Activated gamma-delta T cell (primary cell): ENCODE data around the gene BZW1.

Experiments
- DNase-seq: peaks from one replicate; lab custom pipeline; 2025; lab: John Stamatoyannopoulos, UW
- total RNA-seq, 2 donors: gene quantifications; one replicate each; lab custom pipeline; 2026; lab: John Stamatoyannopoulos, UW

Gene BZW1
- total RNA-seq: 242 to 249 reads per million in 2 donors

DNA sequence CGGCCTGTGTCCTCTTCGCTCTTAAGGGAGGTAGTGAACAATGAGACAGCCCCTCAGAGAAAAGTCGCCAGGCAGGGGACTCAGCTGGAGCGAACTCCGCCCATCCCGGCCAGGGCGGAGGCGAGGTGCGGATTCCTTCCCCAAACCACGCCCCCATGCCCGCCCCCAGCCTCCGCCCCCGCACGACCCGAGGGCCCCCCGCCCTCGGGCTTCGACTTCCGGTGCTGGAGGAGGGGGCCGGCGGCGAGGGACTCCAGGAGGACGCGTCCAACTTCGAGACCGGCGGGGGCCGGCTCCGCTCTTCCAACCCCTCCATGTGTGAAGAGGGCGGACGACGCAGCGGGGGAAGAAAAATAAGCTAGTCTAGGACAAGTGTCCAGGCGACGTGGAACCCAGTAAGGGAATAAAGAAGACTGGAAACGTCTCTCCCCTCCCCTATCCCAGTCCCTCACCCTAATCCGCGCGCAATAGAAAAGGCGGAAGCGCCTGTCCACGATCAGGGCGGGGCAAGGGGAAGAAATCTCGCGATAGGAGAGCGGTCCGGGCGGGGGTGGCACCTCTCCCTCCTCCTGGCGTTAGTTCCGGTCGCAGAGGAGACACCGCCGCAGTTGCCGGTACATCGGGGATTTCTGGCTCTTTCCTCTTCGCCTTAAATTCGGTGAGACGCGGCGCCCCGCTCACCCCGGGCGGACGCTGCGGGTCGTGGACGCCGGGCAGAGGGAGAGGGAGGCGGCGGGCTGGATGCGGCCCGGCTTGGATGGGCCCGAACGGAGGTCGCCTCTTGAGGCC lies at the start of gene BZW1:
Gene BZW1 (plus strand): TSS at position 578 of the 789 bp plus-strand sequence. CDS start 1,308 bp downstream, outside the sequence.
- peak; percentile 90 for DNase-seq

DNA sequence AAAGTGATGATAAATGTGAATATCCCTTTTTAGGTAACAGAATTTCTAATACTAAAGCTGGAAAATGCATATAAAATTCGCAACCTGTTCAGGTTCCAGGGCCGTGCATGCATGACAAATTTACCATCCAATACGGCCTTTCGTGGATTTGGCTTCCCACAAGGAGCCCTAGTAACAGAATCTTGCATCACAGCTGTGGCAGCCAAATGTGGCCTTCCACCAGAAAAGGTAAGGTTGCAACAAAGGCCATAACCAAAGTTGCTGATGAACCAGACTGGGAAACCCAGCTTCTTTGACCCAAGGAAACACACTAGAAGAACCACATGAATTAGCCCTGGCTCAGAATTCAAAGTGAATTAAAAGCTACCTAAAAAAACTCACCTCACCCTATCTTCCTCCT lies 49.6 kb upstream of the BZW1 start:
- no peak for DNase-seq

DNA sequence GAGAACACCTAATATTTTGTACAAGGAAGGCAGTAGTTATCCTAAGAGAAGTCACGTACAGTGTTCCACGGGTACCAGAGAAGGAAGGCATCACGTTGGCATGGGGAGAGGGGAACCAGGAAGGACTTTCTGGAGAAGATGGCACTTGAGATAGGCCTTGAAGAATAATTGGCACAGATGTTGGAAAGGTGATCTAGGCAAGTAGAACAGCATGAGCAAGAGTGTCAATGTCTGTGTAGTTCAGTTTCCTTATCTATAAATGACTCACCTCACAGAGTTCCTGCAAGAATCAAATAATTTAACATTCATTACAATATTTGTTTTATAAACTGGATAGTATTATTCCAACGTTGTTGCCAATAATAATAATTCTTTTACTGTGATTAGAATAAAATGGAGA lies 48.3 kb upstream of the BZW1 start:
- no peak for DNase-seq

DNA sequence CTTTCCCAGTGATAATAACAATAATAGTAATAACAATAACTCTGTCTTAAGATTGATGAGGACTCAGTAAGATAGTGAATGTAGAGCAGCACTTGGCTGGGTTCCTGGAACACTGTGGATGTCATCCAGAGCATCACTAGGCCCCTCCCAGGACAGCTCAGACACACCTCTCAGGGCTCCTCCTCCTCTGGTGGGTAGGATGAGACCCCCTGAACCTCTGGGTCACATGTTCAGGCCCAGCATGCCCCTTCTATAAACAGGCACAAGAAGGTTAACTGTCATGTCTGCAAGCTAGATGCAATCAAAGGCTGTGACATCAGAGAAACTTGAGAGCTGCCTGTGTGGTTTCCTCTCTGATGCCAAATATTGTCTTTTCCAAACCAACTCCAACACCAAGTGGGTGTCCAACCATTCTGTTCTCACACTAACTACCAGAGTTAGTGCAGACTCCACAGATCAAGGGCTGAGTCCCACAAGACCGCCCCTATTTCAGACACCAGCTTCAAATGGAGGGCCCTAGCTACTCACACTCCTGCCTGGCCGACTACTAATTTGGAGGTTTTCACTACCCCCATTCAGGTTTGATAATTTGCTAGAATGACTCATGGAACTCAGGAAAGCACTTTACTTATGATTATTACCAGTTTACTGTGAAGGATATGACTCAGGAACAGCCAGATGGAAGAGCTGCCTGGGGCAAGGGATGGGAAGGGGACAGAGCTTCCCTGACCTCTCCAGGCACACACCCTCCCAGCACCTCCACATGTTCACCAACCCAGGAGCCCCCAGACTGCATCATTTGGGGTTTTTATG lies 46.4 kb upstream of the BZW1 start:
- DNase-seq: no peak

DNA sequence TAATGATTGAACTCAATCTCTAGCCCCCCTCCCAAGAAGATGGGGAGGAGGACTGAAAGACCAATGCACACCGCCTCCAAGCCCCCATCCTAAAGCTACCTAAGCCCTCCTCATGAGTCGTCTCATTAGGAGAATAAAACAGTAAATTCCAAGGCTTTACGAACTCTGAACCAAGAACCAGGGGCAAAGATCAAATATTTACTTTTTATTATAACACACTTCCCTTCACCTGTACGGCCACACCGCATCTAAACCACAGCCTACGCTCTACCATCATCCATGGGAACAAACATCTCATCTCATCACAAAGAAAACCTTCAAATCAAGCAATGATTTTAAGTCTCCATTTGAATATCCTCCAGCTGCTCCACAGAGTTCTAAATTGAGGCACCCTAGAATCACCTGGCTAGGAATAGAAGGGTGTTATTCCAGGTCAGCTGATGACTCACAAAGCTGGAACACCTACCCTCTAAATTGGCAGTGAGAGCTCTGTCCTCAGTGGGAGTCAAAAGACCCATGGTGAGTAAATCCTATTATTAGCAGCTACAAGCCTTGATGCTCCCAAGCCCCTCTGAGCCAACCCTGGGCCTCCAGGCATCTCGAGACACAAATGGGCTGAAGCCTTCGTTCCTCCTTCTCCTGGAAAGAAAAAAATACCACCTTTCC lies 45.6 kb upstream of the BZW1 start:
- DNase-seq: no peak

DNA sequence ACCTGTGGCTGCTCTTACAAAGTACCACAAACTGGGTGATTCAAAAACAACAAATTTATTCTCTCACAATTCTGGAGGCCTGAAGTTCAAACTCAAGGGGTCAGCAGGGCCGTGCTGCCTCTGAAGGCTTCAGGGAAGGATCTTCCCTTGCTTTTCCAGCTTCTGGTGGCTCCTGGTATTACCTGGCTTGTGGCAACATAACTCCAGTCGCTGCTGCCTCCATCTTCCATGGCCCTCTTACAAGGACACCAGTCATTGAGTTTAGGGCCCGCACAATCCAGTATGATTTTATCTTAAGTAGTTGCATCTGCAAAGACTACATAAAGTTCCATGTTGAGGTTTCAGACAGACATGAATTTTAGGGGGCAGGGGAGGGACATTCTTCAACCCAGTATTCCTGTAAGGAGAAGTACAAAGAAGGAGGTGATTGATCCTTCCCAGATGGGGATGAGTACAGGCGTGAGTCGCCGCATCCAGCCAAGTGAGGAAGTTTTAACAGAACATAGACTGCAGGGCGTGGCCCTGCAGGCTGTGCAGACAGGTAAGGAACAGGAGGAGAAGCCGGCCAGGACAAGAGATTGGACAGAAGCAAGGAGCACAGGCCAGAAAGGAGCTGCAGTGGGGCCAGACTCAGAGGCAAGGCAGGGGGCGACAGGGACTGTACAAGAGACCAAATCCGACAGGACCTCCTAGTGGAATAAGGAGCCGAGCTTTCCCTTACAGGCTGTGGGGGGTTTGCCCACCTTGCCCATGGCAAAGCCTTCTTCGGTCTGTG lies 44.4 kb upstream of the BZW1 start:
- DNase-seq: no peak

DNA sequence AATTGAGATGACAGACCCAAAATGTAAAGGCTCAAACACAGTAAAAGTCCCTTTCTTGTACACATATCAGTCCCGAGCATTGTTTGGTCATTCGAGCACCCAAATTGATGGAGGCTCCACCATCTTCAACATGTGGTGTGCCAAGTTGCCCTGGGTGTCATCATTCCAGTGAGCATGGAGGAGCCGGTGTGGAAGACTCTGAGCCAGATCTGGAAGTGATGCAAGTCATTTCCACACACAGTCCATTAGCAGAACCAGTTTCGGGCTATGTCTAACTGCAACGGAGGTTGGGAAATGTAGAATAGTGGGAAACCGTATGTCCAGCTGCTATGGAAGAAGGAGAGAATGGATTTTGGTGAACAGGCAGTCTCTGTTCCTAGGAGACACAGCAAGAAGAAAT lies 40.9 kb upstream of the BZW1 start:
- DNase-seq: no peak

DNA sequence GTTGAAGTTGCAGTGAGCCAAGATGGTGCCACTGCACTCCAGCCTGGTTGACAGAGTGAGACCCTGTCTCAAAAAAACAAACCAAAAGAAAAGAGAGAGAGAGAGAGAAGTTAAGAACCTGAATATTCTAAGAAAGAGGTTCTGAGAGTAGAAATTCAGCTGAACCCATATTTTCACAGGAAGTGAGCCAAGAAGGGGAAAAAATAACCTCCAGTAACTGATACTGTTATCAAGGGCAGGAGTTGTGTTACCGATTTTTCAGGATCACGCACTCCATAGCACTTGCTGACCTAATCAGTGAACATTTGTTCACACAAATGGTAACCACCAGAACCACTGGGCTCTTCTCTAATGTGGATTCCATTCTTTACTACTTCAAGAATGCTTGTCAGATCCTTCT lies 39.1 kb upstream of the BZW1 start:
- DNase-seq: no peak

DNA sequence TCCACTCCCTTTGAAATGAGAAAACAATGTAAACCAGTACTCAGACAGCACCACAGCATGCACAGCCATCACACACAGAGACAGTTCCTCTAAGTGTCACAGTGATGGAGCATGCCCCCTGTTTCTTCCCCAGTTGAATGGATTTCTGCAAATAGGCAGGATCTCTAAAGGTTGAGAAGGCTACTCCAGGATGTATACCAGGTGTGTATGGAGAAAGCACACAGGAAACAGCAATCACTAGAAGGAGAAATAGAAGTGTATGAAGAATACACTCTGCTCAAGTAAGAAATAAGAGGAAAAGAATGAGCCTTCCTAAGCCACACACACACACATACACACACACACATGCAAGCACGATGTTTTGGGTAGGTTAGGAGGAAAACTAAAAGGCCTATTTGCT lies 38.6 kb upstream of the BZW1 start:
- DNase-seq: no peak

DNA sequence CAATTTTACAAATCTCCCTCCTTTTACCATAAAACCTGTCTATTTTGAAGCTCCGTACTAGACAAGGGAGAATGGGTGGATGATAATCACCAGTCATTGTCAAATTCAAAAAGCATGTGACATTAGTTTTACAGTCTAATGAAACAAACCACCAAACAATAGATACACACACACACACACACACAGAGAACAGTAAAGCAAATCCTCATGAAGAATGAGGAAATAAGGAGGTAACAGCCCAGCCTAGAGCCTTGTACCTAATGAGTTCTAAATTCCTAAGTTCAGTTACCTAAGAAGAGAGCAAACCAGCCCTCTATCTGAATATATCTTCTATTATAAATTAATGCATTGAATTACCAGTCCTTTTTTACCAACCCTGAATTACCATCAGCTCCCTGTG lies 36.8 kb upstream of the BZW1 start:
- DNase-seq: no peak

DNA sequence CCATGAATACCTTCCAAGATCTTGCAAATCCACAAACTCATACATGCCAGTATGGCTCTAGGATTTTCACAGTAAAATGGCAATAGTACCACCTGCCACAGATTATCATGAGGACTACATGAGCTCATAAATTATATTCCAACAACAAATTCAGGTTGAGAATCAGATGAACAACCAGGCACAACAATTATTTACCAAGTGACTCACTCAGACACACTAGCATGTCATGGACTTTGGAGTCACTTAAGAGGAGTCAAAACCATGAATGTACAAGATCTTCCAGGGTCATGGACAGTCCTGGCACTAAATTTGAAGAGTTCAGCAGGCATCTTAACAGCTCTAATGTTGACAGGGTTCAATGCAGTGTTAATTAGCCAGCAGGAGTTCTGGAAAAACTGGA lies 34.4 kb upstream of the BZW1 start:
- DNase-seq: no peak

DNA sequence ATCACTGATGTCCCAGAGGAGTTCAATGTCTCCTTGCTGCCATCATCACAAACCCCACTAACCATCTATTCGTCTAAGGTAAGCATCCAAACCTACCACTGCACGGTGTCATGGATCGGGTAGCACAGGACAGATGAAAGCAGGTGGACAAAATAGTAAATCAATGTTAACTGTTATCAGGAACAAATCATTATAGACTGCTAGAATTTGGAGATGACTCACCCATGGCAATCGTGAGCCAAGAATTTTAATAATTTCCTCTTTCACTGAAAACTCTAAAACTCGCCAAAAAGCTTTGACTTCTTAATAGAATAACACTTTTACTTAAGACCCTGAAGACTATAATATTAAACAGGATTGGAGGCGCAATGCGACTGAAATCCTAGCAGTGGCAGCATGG lies 33.7 kb upstream of the BZW1 start:
- DNase-seq: no peak

DNA sequence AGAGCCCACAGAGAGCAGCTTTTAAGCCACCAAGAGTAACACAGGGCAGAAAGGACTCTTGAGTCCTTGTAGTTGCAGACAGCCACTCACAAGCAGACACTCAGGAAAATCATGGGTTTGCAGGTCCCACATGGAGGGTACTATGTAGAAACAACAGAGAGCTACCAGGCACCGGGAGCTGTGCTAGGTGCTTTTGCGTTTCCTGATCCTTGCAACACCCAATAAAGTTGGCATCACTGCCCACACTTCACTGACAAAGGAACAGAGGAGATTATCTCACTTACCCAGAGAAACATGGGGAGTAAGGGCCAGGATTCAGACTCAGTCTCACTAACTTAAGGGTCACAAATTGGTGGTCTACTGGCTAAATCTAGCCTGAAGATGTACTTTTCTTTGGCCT lies 32.5 kb upstream of the BZW1 start:
- no peak for DNase-seq

DNA sequence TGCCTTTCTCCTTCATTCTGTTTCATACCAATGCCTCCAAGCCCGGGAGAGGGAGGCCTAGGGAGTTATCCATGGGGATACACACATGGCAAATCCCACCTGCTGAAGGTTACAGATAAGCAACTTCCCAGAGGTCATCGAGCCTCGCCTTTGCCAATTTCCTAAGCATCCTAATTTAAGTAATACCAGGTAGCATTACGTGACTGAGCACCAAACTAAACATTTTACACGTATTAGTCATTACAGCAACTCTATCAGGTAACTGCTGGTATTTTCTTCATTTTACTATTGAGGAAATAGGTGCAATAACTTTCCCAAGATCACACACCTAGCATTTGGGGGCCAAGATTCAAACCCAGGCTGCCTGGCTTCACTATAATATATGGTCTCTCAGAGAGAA lies 30.1 kb upstream of the BZW1 start:
- no peak for DNase-seq

DNA sequence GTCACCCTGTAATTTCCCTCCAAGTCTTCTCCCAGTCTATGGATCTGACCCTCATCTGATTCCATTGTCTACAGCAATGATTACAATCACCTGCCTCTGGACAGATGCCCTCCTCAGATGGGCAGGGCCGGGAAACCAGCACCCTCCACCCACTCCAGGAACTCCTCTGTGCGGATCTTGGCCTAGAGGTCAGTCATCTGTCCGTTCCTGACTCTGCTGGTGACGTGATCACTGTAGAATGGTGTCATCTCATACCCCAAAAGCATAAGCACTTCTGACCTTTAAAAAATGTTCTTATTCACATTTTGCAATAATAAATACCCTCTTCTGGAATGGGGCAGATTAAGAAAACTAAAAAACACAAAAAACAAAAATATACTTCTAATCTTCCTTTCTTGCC lies 29.5 kb upstream of the BZW1 start:
- DNase-seq: no peak

DNA sequence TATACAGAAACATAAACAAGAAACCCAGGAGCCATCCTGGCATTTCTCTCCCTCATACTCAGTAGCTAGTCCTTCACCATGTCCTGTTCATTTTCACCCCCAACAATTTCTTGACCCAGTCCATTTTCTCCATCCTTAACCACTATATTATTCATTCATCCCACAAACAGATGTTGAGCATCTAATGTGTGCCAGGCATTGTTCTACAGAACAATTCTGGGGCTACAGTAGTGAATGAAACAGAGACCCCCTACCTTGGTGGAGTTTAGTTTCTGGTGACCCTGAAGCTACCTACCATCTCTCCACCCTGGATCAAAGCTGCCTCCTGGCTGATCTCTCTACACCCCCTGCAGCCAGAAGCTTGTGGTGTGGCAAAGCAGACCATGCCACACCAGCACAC lies 27.5 kb upstream of the BZW1 start:
- no peak for DNase-seq

DNA sequence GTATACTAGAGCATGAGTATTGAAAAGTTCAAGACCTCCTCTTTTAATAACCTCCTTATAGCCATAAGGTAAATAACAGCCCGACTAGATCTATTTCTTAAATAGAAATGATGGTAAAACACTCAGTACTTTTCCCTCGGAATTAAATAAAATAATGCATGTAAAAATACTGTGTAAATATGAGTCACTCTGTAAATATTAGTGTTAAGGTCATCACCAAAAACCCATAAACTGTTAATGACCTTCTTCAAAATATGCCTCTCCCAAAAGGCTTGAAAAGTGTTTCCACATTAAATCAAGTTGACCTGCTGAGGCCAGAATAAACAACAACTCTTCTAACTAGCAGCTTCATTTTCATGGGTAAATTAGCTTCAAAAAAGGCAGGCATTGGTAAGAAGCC lies 25.3 kb upstream of the BZW1 start:
- no peak for DNase-seq

DNA sequence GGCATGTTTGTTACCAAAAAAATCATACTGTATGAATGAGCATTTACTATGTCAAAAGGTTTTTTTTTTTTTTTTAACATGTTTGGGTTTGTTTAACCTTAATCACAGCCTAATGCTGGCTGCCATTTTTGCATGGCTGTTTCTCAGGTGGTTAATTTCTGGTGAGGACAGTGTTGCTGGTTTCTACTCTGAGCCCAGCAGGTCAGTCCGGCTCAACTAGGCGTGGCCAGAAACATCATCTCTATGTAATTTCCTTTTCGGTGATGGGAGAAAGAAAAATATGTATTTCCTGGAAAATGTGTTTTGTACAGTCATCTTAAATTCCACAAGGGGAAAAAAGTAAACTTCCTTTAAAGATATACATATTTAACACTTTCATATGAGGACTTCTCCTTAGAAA lies 24.9 kb upstream of the BZW1 start:
- DNase-seq: no peak

DNA sequence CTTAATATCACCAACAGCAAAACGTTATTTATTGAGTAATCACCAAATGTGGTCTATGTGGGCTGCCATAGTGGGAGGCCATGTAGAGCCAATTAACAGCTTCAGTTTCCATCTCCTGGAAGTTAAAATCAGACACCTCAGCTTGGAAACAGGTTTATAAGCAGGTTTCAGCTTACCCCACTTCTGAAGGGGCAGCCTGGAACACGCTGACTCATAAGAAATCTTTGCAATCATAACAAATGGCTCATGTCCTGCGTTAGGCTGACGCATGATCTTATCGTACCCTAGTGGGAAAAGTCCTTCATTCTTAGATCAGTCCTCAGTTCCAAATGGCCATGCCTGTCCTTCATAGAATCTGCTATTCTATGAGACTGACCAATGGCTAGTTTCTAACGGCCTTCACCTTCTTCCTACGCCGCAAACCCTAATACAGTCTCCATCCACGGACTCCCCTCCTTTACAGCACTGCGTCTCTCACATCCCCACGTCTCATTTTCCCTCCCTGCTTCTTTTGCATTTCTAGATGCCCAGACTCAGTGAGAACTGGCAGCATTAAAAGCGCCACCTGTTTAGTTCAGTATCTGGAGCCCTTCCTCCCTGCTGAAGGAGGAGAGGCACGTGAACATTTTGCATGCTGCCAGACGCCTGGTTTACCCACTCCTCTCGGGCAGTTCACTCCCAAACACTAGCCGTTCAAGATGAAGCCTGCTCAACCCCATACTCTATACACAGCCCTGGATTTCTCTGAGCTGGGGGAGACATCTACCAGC lies 24.2 kb upstream of the BZW1 start:
- no peak for DNase-seq

DNA sequence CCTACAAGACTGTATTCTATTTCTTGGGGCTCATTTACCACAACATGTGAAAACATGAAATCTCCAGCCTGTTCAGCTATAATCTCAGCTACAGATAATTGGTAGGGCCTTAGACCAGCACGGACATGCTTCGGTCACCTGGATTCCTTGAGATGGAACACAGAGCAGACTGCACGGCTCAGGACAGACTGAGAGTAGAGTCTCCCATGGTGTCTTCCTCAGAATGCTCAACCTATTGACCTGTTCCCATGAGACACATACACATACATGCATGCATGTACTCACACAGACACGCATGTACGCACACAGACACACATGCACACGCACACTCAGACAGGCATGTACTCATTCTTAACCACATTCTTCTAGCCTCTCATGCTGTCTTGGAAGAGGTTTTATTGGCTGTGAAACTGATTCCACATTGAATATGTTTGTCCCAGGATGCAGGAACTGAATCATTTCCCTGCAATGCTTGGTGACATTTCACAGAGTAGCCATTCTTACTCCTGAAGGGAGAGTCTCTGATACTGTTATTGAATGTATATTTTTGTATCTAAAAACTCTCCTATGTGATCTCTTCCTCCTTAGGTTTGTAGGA lies 23.5 kb upstream of the BZW1 start:
- DNase-seq: no peak

DNA sequence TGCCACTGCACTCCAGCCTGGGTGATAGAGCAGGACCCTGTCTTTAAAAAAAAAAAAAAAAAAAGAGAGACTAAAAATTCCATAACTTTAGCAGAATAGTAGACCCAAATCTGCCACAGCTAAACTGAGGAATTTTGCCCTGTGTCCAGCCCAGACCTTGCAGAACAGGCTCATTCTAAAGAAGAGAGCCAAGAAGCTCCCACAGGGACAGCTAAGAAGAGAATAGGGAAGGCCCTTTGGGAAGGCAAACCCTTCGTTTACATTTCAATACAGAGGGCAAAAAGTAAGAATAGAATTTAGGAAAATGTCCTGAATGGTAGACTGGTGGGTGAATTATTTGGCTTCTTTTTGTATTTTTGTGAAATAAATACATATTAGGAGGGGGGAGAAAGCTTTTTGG lies 21.5 kb upstream of the BZW1 start:
- no peak for DNase-seq
